ENCODE results near the gene HOXB3.

DNA sequence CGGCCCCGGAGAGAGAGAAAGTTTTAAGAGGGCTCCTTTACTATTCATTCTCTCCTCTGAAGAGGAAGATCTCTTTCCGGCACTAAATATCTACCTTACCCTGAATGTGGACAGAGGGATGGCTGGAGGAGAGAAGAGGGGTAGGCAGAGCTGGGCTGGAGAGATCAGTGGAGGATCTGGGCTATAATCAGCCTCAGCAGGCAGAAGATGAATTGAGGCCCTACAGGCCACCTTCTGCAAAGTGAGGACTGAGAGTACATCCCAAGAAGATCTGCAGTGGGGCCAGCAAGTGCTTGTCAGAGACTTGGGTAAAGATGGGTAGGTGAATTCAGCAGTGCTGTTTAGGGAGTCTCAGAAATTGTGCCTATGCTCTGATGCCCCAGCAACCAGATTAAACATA lies 52.7 kb downstream of the HOXB3 start:
- TF ChIP-seq, protein P1, sequence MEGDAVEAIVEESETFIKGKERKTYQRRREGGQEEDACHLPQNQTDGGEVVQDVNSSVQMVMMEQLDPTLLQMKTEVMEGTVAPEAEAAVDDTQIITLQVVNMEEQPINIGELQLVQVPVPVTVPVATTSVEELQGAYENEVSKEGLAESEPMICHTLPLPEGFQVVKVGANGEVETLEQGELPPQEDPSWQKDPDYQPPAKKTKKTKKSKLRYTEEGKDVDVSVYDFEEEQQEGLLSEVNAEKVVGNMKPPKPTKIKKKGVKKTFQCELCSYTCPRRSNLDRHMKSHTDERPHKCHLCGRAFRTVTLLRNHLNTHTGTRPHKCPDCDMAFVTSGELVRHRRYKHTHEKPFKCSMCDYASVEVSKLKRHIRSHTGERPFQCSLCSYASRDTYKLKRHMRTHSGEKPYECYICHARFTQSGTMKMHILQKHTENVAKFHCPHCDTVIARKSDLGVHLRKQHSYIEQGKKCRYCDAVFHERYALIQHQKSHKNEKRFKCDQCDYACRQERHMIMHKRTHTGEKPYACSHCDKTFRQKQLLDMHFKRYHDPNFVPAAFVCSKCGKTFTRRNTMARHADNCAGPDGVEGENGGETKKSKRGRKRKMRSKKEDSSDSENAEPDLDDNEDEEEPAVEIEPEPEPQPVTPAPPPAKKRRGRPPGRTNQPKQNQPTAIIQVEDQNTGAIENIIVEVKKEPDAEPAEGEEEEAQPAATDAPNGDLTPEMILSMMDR (IDR thresholded peaks at IDR 0.05 in 8 of 11, conservative IDR thresholded peaks at IDR 0.05 in 3 of 11) = no peak
- no peak for TF ChIP-seq POLR2A (IDR thresholded peaks at IDR 0.05)
- TF ChIP-seq POLR2AphosphoS5 (IDR thresholded peaks at IDR 0.05) = no peak

Data from spleen (tissue), 7 donors.